Activated CD4-positive, CD25-positive, alpha-beta regulatory T cell treated with anti-CD3 and anti-CD28 coated beads, Interleukin-2, amount 50 U/mL, for 72 hours (primary cell): ENCODE data around the gene ZNF524.

Experiments used
- DNase-seq: peaks from one replicate; pipeline ENCODE4 v3.0.0; 2021

The ZNF524 gene

GRCh38 chr19:55603115-55603514 lies 3.0 kb downstream of the ZNF524 start:
- DNase-seq, result no peak

GRCh38 chr19:55603581-55604292 lies 3.6 kb downstream of the ZNF524 start:
- no peak for DNase-seq

- peak; percentile 97 for DNase-seq
These were observed 5.1 kb downstream of the ZNF524 start for GRCh38 chr19:55605207-55605636.

- peak; percentile 56 for DNase-seq
These were observed 5.8 kb downstream of the ZNF524 start, which contains the start of gene ZNF865 for GRCh38 chr19:55605637-55606470. TSS of gene ZNF865 (plus strand) at chr19:55605647. CDS start at chr19:55613619, 7,972 bp downstream.

GRCh38 chr19:55606471-55606787 lies 6.3 kb downstream of the ZNF524 start:
- no peak for DNase-seq

- DNase-seq, result no peak
These were observed 6.7 kb downstream of the ZNF524 start for GRCh38 chr19:55606817-55607216.

GRCh38 chr19:55609326-55609725 lies 9.2 kb downstream of the ZNF524 start:
- DNase-seq, result no peak

GRCh38 chr19:55611300-55611982 lies 11.4 kb downstream of the ZNF524 start:
- no peak for DNase-seq

GRCh38 chr19:55611983-55612645 lies 12.0 kb downstream of the ZNF524 start:
- no peak for DNase-seq

GRCh38 chr19:55613396-55613795 lies 13.3 kb downstream of the ZNF524 start:
- no peak for DNase-seq

GRCh38 chr19:55613930-55614710 lies 14.0 kb downstream of the ZNF524 start:
- DNase-seq, result no peak

- no peak for DNase-seq
These were observed 14.8 kb downstream of the ZNF524 start for GRCh38 chr19:55614711-55615542.

GRCh38 chr19:55615543-55616394 lies 15.7 kb downstream of the ZNF524 start:
- no peak for DNase-seq

GRCh38 chr19:55616395-55616875 lies 16.3 kb downstream of the ZNF524 start:
- no peak for DNase-seq

GRCh38 chr19:55617426-55617825 lies 17.3 kb downstream of the ZNF524 start:
- DNase-seq, result no peak

GRCh38 chr19:55618426-55618825 lies 18.3 kb downstream of the ZNF524 start:
- DNase-seq, result no peak

GRCh38 chr19:55619286-55619685 lies 19.2 kb downstream of the ZNF524 start:
- DNase-seq, result no peak

GRCh38 chr19:55620410-55621204 lies 20.5 kb downstream of the ZNF524 start:
- DNase-seq, result no peak

- no peak for DNase-seq
These were observed 21.2 kb downstream of the ZNF524 start for GRCh38 chr19:55621205-55621672.
